ENCODE data around the gene FRS2. TPM values are rescaled to one million over a fixed set of nuclear protein-coding genes. Genes with fewer than 3 reads are reported as not detected.
A peak's percentile ranks its signal among the peaks of the same experiment; 100 is the strongest.
"Not testable (repeated sequence)": the region's sequence is repeated elsewhere in the genome, so short reads cannot be mapped to it uniquely, and the experiment has no call there.

FRS2 gene
- polyA plus RNA-seq, 5 donors: 32.5 to 60.8 (median 44.6) TPM

GRCh38 chr12:69578283-69578682 lies 108.1 kb downstream of the FRS2 start:
- no peak for DNase-seq

- no peak for DNase-seq
Measured at GRCh38 chr12:69579029-69579428, 108.8 kb downstream of the FRS2 start.

- DNase-seq: no peak
Measured at GRCh38 chr12:69580074-69580473, 109.9 kb downstream of the FRS2 start.

DNA sequence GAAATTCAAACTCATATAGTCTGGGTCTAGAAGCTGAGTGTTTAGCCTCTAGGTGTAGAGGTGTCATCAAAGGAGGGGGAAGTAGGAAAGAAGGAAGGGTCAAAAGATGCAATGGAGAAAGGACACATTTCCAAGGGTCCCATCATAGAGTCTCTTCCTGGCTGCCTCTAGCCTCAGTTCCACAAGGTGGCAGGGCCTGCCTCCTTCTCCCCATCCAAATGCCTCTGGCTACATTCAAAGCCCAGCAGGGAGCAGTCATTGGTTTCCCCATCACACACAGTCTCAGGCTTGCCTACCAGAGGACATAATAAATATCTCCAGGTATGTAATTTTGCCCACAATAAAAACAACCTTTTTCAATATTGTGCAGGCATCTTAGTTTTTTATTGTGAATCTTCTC lies 113.0 kb downstream of the FRS2 start:
- no peak for DNase-seq

DNA sequence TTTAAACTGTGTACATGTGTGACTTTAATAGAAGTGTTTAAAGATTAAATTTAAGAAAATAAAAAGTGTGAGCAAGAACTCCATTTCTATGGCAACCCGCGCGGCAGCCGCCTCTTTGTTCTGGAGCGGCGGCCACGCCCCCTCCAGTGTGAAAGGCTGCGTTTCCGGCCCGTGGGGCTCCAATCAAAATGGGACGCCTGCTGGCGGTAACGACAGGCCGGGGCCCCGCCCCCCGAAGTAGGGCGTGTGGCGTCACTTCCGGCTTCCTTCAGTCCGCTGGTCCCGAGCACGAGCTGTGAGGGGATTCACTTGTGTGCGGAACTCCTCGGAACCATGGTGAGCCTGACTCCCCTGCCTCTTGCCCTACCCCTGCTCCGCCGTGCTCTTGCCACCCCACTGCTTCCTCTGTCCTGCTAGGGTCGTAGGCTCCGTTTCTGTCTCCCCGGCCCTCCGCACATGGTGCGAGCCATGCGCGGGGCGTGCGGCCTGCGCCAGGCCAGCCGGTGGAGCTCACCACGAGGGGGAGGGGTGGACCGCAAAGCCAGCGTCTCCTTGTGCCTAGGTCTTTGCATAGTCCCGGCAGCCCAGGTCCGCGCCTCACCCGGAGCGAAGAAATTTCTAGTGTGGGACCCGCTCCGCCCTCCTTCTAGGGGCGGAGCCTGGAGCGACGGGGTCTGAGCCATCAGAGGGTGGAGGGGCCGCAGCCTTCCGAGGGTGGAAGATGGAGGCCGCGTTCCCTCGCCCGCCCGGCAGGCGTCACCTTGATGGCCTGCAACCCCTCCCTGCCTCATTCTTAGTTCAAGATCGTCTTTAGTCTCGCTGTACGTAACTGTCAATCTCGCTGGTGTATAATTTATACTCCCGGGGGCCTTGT lies 115.2 kb downstream of the FRS2 start, which contains the start of gene CCT2:
Gene CCT2, plus strand, starts transcription at position 271 of the 874 bp plus-strand sequence. Its CDS starts 63 bp downstream, at position 334.
- DNase-seq: peak; percentile 97 to 98

DNA sequence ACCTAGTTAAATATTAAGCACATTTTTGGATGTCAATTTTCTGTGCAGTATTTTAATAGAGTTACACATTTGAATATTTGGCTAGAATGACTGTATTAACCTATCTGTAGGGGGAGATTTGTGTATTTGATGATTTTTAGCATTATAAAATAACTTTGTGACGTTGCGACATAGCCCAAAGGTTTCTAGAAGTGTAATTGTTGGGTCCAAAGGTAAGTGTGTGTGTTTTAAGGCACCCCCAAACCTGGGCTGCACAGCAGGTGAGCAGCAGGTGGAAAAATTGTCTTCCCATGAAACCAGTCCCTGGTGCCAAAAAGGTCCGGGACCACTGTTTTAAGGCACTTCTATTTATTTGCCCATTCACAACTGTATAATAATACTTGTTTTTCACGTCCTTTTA lies 118.3 kb downstream of the FRS2 start:
- no peak for DNase-seq

- DNase-seq: no peak
Measured at GRCh38 chr12:69589082-69589481, 118.9 kb downstream of the FRS2 start.

DNA sequence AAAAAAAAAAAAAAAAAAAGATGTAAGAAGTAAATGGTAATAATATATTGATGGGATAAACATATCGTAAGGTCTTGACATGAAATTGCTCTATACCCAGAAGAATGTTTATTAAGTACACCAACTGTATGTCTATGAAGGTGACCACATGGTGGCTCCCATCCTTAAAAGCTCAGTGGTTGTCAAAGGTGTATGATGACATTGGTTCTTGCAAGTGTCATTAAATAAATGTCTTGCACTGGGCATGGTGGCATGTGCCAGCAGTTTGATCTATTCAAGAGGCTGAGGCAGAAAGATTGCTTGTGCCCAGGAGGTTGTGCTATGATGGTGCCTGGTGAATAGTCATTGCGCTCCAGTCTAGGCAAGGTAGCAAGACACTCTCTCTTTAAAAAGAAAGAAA lies 125.5 kb downstream of the FRS2 start:
- DNase-seq: no peak

GRCh38 chr12:69598174-69598753 lies 128.1 kb downstream of the FRS2 start:
- DNase-seq: no peak

DNA sequence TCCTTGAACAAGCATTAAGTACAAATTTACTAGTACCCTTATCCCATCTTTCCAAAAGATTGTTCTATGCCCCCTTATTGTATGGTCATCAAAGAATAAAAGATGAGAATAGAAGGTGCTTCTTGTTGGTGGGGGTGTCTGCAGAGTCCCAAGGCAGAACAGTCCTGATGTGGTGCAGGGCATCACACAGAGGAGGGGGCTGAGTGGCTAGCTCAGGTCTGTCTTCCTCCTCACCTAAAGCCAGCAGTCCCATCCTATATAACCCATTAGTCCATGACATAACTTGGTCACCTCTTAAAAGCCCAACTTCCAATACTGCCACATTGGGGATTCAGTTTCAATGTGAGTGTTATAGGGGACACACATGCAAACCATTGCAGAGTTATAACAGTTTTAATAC lies 130.6 kb downstream of the FRS2 start:
- no peak for DNase-seq

- DNase-seq: no peak
Measured at GRCh38 chr12:69601962-69602685, 131.9 kb downstream of the FRS2 start.

GRCh38 chr12:69602954-69603353 lies 132.8 kb downstream of the FRS2 start:
- DNase-seq: no peak

DNA sequence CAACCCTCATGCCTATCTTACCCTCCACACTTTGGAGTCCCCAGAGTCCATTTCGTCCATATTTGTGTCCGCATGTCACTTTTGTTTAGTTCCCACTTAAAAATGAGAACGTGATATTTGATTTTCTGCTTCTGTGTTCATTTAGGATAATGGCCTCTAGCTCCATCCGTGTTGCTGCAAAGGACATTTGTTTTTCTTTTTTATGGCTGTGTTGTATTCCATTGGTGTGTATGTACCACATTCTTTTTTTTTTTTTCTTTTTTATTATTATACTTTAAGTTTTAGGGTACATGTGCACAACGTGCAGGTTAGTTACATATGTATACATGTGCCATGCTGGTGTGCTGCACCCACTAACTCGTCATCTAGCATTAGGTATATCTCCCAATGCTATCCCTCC lies 133.4 kb downstream of the FRS2 start:
- not testable (repeated sequence) for DNase-seq

- not testable (repeated sequence) for DNase-seq
Measured at GRCh38 chr12:69604275-69604674, 134.1 kb downstream of the FRS2 start.

- DNase-seq: no peak
Measured at GRCh38 chr12:69608114-69608513, 137.9 kb downstream of the FRS2 start.

DNA sequence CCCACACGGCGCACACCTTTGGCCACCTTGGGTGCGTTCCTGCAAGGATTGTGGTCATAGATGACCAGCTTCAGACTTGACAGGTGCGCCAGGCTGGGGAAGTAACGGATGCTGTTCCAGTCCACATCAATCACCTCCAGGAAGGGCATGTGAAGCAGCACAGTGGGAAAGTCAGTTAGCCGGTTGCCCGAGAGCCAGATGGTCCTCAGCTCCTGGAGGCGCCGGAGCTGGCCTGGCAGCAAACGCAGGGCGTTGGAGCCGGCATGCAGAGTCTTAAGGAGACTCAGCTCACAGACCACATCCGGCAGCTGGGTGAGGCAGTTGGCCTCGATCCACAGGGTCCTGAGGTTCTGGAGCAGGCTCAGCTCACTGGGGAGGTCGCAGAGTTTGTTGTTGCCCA lies 139.9 kb downstream of the FRS2 start:
- no peak for DNase-seq

GRCh38 chr12:69610729-69611128 lies 140.5 kb downstream of the FRS2 start, which contains the start of gene LRRC10:
Gene LRRC10, minus strand, starts transcription at chr12:69610907. Its CDS starts 69 bp downstream, at chr12:69610838.
- DNase-seq: no peak

DNA sequence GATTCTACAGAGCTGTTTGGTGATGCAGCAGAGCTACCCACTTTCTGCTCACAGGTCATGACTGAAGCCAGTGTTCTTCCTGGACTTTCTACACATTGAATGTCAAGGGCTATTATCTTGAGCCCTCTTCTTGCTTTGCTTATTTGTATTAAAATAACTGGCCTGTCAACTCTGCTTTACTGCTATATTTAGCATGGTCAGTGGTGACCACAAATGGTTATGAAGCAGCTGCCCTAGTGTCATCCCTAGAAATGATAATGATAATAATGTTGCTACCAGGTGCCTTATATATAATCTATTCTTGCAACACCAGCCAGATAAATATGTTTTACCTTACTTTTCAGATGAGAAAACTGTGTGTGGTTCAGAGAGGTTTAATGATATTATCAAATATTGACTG lies 143.2 kb downstream of the FRS2 start:
- no peak for DNase-seq

- no peak for DNase-seq
Measured at GRCh38 chr12:69616025-69616424, 145.8 kb downstream of the FRS2 start.

GRCh38 chr12:69619050-69619449 lies 148.9 kb downstream of the FRS2 start:
- no peak for DNase-seq

GRCh38 chr12:69620077-69620476 lies 149.9 kb downstream of the FRS2 start:
- no peak for DNase-seq

GRCh38 chr12:69620921-69621320 lies 150.7 kb downstream of the FRS2 start:
- no peak for DNase-seq

DNA sequence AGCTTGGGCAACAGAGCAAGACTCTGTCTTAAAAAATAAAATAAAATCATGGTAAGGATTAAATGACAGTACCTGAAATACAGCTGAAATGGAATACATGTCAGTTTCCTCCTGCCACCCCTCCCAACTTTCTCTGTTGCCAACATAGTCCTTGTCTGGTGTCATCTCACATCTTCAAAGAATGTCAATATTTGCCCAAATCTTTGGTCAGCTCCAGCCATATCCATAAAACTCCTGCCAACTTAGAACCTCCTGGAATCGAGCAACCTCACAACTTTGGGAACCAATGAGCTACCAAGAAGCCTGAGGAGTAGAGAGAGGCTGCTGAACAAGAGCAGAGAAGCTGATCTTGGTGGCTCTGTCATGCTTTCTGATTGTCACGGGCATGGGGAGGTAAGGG lies 151.4 kb downstream of the FRS2 start:
- DNase-seq: no peak
